Measurements from ENCODE around the gene NDUFS7.

NDUFS7 gene

GRCh38 chr19:1420590-1420989 lies 36.9 kb downstream of the NDUFS7 start:
- no peaks in the 10 kb centered on the region; the same call in 1 of the 2 replicates for H3K36me3 ChIP-seq (ENCODE audit: insufficient read depth)
- peaks cover 68% of the 10 kb centered on the region for H3K79me2 ChIP-seq (ENCODE audit: insufficient read depth, low read depth)
- H2AFZ ChIP-seq (ENCODE audit: low read depth), result no peak overlapping the region
- H3K27ac ChIP-seq, result no peak overlapping the region
- H3K4me1 ChIP-seq (ENCODE audit: low read depth, poor library complexity, severe bottlenecking), result no peaks in the 10 kb centered on the region
- H3K4me3 ChIP-seq (IDR thresholded peaks at IDR 0.05; ENCODE audit: insufficient read depth, low read depth, low read length), result no peak overlapping the region
- H3K4me2 ChIP-seq, result no peak overlapping the region
- TF ChIP-seq CTCF (conservative IDR thresholded peaks at IDR 0.05; ENCODE audit: low read depth, low read length), result no peak
- H3K9ac ChIP-seq, result no peak overlapping the region
- no peaks in the 10 kb centered on the region for H3K27me3 ChIP-seq (ENCODE audit: insufficient read depth, low read depth)
- H4K20me1 ChIP-seq (ENCODE audit: insufficient read depth), result peaks cover 8% of the 10 kb centered on the region; the same call in 1 of the 2 replicates

GRCh38 chr19:1421218-1421957 lies 37.7 kb downstream of the NDUFS7 start:
- no peak for TF ChIP-seq CTCF (conservative IDR thresholded peaks at IDR 0.05; ENCODE audit: low read depth, low read length)
- Histone ChIP-seq H3K4me1 (ENCODE audit: low read depth, poor library complexity, severe bottlenecking) (no peaks in the 10 kb centered on the region), H3K79me2 (ENCODE audit: insufficient read depth, low read depth) (peaks cover 64% of the 10 kb centered on the region), H3K4me3 (IDR thresholded peaks at IDR 0.05; ENCODE audit: insufficient read depth, low read depth, low read length) (no peak overlapping the region), H3K4me2 (no peak overlapping the region), H3K36me3 (ENCODE audit: insufficient read depth) (no peaks in the 10 kb centered on the region; the same call in 1 of the 2 replicates), H2AFZ (ENCODE audit: low read depth) (no peak overlapping the region), H4K20me1 (ENCODE audit: insufficient read depth) (peaks cover 10% of the 10 kb centered on the region; the same call in 1 of the 2 replicates), H3K27me3 (ENCODE audit: insufficient read depth, low read depth) (no peaks in the 10 kb centered on the region), H3K27ac (no peak overlapping the region), H3K9ac (no peak overlapping the region)

- H2AFZ ChIP-seq (ENCODE audit: low read depth), result no peak overlapping the region
- peaks cover 10% of the 10 kb centered on the region; the same call in 1 of the 2 replicates for H4K20me1 ChIP-seq (ENCODE audit: insufficient read depth)
- peaks cover 59% of the 10 kb centered on the region for H3K79me2 ChIP-seq (ENCODE audit: insufficient read depth, low read depth)
- H3K4me2 ChIP-seq, result no peak overlapping the region
- no peak overlapping the region for H3K9ac ChIP-seq
- TF ChIP-seq CTCF (conservative IDR thresholded peaks at IDR 0.05; ENCODE audit: low read depth, low read length), result no peak
- H3K4me1 ChIP-seq (ENCODE audit: low read depth, poor library complexity, severe bottlenecking), result no peaks in the 10 kb centered on the region
- no peak overlapping the region for H3K27ac ChIP-seq
- no peak overlapping the region for H3K4me3 ChIP-seq (IDR thresholded peaks at IDR 0.05; ENCODE audit: insufficient read depth, low read depth, low read length)
- no peaks in the 10 kb centered on the region for H3K27me3 ChIP-seq (ENCODE audit: insufficient read depth, low read depth)
- no peaks in the 10 kb centered on the region; the same call in 1 of the 2 replicates for H3K36me3 ChIP-seq (ENCODE audit: insufficient read depth)
These were observed 38.2 kb downstream of the NDUFS7 start for GRCh38 chr19:1421958-1422305.

GRCh38 chr19:1422360-1422759 lies 38.7 kb downstream of the NDUFS7 start:
- no peaks in the 10 kb centered on the region; the same call in 1 of the 2 replicates for H3K36me3 ChIP-seq (ENCODE audit: insufficient read depth)
- H3K4me2 ChIP-seq, result no peak overlapping the region
- no peak overlapping the region for H2AFZ ChIP-seq (ENCODE audit: low read depth)
- H3K4me1 ChIP-seq (ENCODE audit: low read depth, poor library complexity, severe bottlenecking), result no peaks in the 10 kb centered on the region
- TF ChIP-seq CTCF (conservative IDR thresholded peaks at IDR 0.05; ENCODE audit: low read depth, low read length), result no peak
- H4K20me1 ChIP-seq (ENCODE audit: insufficient read depth), result peaks cover 10% of the 10 kb centered on the region; the same call in 1 of the 2 replicates
- H3K79me2 ChIP-seq (ENCODE audit: insufficient read depth, low read depth), result peaks cover 55% of the 10 kb centered on the region
- H3K27me3 ChIP-seq (ENCODE audit: insufficient read depth, low read depth), result no peaks in the 10 kb centered on the region
- no peak overlapping the region for H3K9ac ChIP-seq
- H3K27ac ChIP-seq, result no peak overlapping the region
- no peak overlapping the region for H3K4me3 ChIP-seq (IDR thresholded peaks at IDR 0.05; ENCODE audit: insufficient read depth, low read depth, low read length)
